ENCODE data around the gene CCM2L. TPM values are rescaled to one million over a fixed set of nuclear protein-coding genes. Genes with fewer than 3 reads are reported as not detected.

The CCM2L gene
- total and polyA plus RNA-seq, 9 of the 15 experiments (the other 6 are each of a cell fraction or from before 2014, with no cell fraction given): 0.04 TPM; not detected in 8

- TF ChIP-seq ZBTB40 (IDR thresholded peaks at IDR 0.05): no peak
- no peak for TF ChIP-seq ZBTB40 (CRISPR knock-in tag; IDR thresholded peaks at IDR 0.05)
- peak; percentile 92 for TF ChIP-seq HDAC8 (tag; IDR thresholded peaks at IDR 0.05)
- no peak for TF ChIP-seq PURB (CRISPR knock-in tag; IDR thresholded peaks at IDR 0.05; ENCODE audit: low read depth)
- no peak for TF ChIP-seq SRF (CRISPR knock-in tag; IDR thresholded peaks at IDR 0.05)
- TF ChIP-seq ETS1 (conservative IDR thresholded peaks at IDR 0.05; ENCODE audit: control insufficient read depth, low read depth, low read length): no peak
- no peak for TF ChIP-seq C11orf30 (IDR thresholded peaks at IDR 0.05; ENCODE audit: low read depth)
- TF ChIP-seq CGGBP1 (CRISPR knock-in tag; IDR thresholded peaks at IDR 0.05): no peak
- no peak for TF ChIP-seq ZNF316 (IDR thresholded peaks at IDR 0.05)
- peak; percentile 50; the same call in 1 of the 2 replicates for TF ChIP-seq KLF6 (CRISPR knock-in tag; IDR thresholded peaks at IDR 0.05; ENCODE audit: borderline replicate concordance)
- TF ChIP-seq MEF2D (tag; conservative IDR thresholded peaks at IDR 0.05; ENCODE audit: low read depth): peak; percentile 86
- TF ChIP-seq KAT2B (IDR thresholded peaks at IDR 0.05; ENCODE audit: low read depth, low read length): no peak
- no peak for TF ChIP-seq MEIS2 (IDR thresholded peaks at IDR 0.05; ENCODE audit: partially characterized antibody)
- TF ChIP-seq TCF3 (CRISPR knock-in tag; IDR thresholded peaks at IDR 0.05): no peak
- TF ChIP-seq L3MBTL2 (IDR thresholded peaks at IDR 0.05): no peak
- no peak for TF ChIP-seq HDAC1 (IDR thresholded peaks at IDR 0.05)
- no peak for TF ChIP-seq RBM15 (IDR thresholded peaks at IDR 0.05; ENCODE audit: insufficient read depth, low read length)
Observed at GRCh38 chr20:32006053-32006452, 4.2 kb upstream of the CCM2L start (continued).

Data from K562 (cell line).